KMS-11 (cell line): ENCODE data around the gene SDC3.

ENCODE experiments used
- H2AFZ ChIP-seq: fragments of 200-600 bp; sonication (generic); 2 replicates; pipeline ENCODE4 v1.6.1; 2016; ENCODE audit warnings: antibody characterized with exemption, mixed run types, low read depth
- H3K27ac ChIP-seq: fragments of 200-600 bp; sonication (generic); 2 replicates; pipeline ENCODE4 v1.6.1; 2016; ENCODE audit warnings: mild to moderate bottlenecking, mixed run types
- H3K27me3 ChIP-seq: fragments of 200-600 bp; sonication (generic); 2 replicates; pipeline ENCODE4 v1.6.1; 2017; ENCODE audit warnings: mild to moderate bottlenecking, low read depth, mixed run types, moderate library complexity; ENCODE audit not compliant: insufficient read depth
- H3K36me3 ChIP-seq: fragments of 200-600 bp; sonication (generic); 2 replicates; pipeline ENCODE4 v1.6.1; 2017; ENCODE audit warnings: mild to moderate bottlenecking, mixed run types; ENCODE audit not compliant: insufficient read depth
- H3K4me1 ChIP-seq: fragments of 200-600 bp; sonication (generic); 2 replicates; pipeline ENCODE4 v1.6.1; 2016; ENCODE audit warnings: mild to moderate bottlenecking, low read depth, mixed run types; ENCODE audit not compliant: poor library complexity, severe bottlenecking
- H3K4me2 ChIP-seq: fragments of 200-600 bp; sonication (generic); 2 replicates; pipeline ENCODE4 v1.7.0; 2016; ENCODE audit warnings: mild to moderate bottlenecking, mixed run types
- H3K4me3 ChIP-seq: fragments of 200-600 bp; sonication (generic); IDR thresholded peaks from 2 replicates; pipeline ENCODE4 v1.6.1; 2017; ENCODE audit warnings: low read depth, low read length, mixed read lengths; ENCODE audit not compliant: insufficient read depth
- H3K79me2 ChIP-seq: fragments of 200-600 bp; sonication (generic); 2 replicates; pipeline ENCODE4 v1.6.1; 2016; ENCODE audit warnings: low read depth, mixed run types; ENCODE audit not compliant: insufficient read depth
- H3K9ac ChIP-seq: fragments of 200-600 bp; sonication (generic); 2 replicates; pipeline ENCODE4 v1.6.1; 2016; ENCODE audit warnings: mild to moderate bottlenecking, mixed run types
- H4K20me1 ChIP-seq: fragments of 200-600 bp; sonication (generic); 2 replicates; pipeline ENCODE4 v1.6.1; 2016; ENCODE audit warnings: mild to moderate bottlenecking, mixed run types; ENCODE audit not compliant: insufficient read depth
- CTCF ChIP-seq: fragments of 200-600 bp; sonication (generic); conservative IDR thresholded peaks from 2 replicates; pipeline ENCODE4 v1.6.1; 2017; ENCODE audit warnings: low read depth, mild to moderate bottlenecking, antibody characterized with exemption, low read length, moderate library complexity, mixed read lengths

Gene SDC3

GRCh38 chr1:30902593-30903290, 5.8 kb downstream of the SDC3 start:
- Histone ChIP-seq H3K36me3 (no peaks in the 10 kb centered on the region), H3K27ac (no peak overlapping the region), H3K79me2 (no peaks in the 10 kb centered on the region), H4K20me1 (no peaks in the 10 kb centered on the region), H2AFZ (no peak overlapping the region), H3K27me3 (peaks cover 23% of the 10 kb centered on the region), H3K4me3 (no peak overlapping the region), H3K4me1 (no peaks in the 10 kb centered on the region), H3K9ac (no peak overlapping the region), H3K4me2 (no peak overlapping the region)
- no peak for TF ChIP-seq CTCF

- no peak overlapping the region for H3K4me3 ChIP-seq
- no peak overlapping the region for H3K4me2 ChIP-seq
- H3K36me3 ChIP-seq: no peaks in the 10 kb centered on the region
- H3K9ac ChIP-seq: no peak overlapping the region
- no peaks in the 10 kb centered on the region for H3K4me1 ChIP-seq
- H4K20me1 ChIP-seq: no peaks in the 10 kb centered on the region
- H3K27me3 ChIP-seq: peaks cover 17% of the 10 kb centered on the region; the same call in 1 of the 2 replicates
- no peak for TF ChIP-seq CTCF
- H2AFZ ChIP-seq: no peak overlapping the region
- no peak overlapping the region for H3K27ac ChIP-seq
- H3K79me2 ChIP-seq: no peaks in the 10 kb centered on the region
Observed at GRCh38 chr1:30901798-30902581, 6.6 kb downstream of the SDC3 start.

GRCh38 chr1:30900931-30901560, 7.5 kb downstream of the SDC3 start:
- H3K79me2 ChIP-seq: no peaks in the 10 kb centered on the region
- H3K9ac ChIP-seq: no peak overlapping the region
- no peak overlapping the region for H3K27ac ChIP-seq
- H3K4me1 ChIP-seq: no peaks in the 10 kb centered on the region
- no peaks in the 10 kb centered on the region for H3K36me3 ChIP-seq
- no peak for TF ChIP-seq CTCF
- no peaks in the 10 kb centered on the region for H4K20me1 ChIP-seq
- H3K4me2 ChIP-seq: no peak overlapping the region
- no peak overlapping the region for H2AFZ ChIP-seq
- peaks cover 13% of the 10 kb centered on the region; the same call in 1 of the 2 replicates for H3K27me3 ChIP-seq
- no peak overlapping the region for H3K4me3 ChIP-seq

- Histone ChIP-seq H3K4me3 (no peak overlapping the region), H4K20me1 (no peaks in the 10 kb centered on the region), H3K4me1 (no peaks in the 10 kb centered on the region), H3K27ac (no peak overlapping the region), H3K36me3 (no peaks in the 10 kb centered on the region), H3K79me2 (no peaks in the 10 kb centered on the region), H3K4me2 (no peak overlapping the region), H2AFZ (no peak overlapping the region), H3K9ac (no peak overlapping the region), H3K27me3 (peaks cover 11% of the 10 kb centered on the region; the same call in 1 of the 2 replicates)
- no peak for TF ChIP-seq CTCF
Observed at GRCh38 chr1:30900486-30900885, 8.1 kb downstream of the SDC3 start.
